Activated T-cell treated with anti-CD3 and anti-CD28 coated beads for 4 hours (primary cell): ENCODE measurements around the gene EVI5L.
"Not testable (repeated sequence)": the region's sequence is repeated elsewhere in the genome, so short reads cannot be mapped to it uniquely, and the experiment has no call there.

ENCODE experiments used
- DNase-seq: peaks from one replicate; pipeline ENCODE4 v3.0.0-alpha.2; 2020

EVI5L gene

GRCh38 chr19:7874897-7875273, 44.9 kb downstream of the EVI5L start:
- DNase-seq = no peak

- no peak for DNase-seq
Observed at GRCh38 chr19:7877249-7877836, 47.3 kb downstream of the EVI5L start.

DNA sequence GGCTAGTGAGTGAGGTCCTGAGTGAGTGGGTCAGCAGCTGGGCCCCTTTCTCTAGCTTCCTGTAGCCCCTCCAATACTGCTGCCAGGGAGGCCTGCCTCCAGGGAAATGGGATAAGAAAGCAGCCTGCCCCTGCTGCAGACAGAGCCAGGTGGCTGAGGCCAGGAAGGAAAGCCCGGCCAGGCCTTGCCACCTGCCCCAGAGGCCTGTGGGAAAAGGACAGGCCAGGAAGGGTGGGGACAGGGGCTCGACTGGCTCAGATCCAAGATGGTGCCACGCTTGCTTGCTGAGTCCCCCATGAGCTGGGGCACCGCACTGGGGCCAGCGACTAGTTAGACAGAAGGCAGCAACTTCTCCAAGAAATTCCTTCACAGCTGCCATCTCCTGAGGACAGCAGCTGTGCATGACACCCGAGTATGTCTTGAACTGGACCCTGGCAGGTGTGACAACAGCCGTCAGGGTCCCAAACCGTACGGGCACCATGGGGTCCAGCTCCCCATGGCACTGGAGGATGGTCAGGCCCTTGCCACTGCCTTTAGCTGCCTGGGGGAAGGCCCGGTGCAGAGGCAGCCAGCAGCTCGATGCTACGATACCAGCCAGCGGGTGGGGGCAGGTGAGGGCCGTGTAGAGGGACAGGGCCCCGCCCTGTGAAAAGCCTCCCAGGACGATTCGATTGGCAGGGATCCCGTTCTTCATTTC, 49.2 kb downstream of the EVI5L start:
- DNase-seq = no peak

DNA sequence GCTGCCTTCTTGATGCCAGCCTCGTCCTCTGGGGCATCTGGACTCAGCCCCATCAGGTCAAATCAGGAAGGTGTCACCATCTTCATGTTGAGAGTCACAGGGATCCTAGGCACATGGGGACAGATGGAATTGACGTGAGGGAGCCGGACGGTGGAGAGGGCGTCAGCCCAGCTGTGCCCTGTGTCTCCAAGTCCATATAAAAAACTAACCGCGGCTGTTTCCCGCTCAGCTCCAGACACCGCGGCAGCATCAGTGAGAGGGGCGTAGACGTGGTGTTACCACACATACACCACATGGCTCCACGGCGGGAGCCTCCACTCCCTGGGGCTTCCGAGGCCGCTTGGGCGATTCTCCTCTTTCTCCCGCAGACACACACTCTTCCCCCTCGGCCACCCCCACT, 49.8 kb downstream of the EVI5L start:
- no peak for DNase-seq

- no peak for DNase-seq
Observed at GRCh38 chr19:7881910-7882309, 51.9 kb downstream of the EVI5L start.

- no peak for DNase-seq
Observed at GRCh38 chr19:7883105-7883504, 53.1 kb downstream of the EVI5L start.

DNA sequence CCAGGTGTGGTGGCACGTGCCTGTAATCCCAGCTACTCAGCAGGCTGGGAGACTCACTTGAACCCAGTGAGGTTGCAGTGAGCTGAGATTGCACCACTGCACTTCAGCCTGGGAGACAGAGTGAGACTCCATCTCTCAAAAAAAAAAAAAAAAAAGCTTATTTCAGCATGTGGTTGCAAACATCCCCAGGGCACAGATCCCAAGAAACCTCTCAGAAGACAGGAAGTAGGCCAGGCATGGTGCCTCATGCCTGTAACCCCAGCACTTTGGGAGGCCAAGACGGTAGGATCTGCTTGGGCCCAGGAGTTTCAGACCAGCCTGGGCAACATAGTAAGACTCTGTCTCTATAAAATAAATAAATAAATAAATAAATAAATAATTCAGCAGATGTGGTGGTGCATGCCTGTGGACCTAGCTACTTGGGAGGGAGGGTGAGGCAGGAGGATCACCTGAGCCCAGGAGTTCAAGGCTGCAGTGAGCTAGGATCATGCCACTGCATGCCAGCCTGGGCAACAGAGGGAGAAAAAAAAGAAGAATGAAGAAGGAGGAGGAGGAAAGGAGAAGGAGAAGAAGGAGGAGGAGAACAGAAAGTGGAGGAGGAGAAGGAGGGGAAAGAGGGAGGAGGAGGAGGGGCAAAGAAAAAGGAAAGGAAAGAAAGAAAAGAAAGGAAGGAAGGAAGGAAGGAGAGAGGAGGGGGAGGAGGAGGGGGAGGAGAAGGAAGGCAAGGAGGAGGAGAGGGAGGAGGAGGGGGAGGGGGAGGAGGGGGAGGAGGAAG, 54.0 kb downstream of the EVI5L start:
- DNase-seq = no peak

DNA sequence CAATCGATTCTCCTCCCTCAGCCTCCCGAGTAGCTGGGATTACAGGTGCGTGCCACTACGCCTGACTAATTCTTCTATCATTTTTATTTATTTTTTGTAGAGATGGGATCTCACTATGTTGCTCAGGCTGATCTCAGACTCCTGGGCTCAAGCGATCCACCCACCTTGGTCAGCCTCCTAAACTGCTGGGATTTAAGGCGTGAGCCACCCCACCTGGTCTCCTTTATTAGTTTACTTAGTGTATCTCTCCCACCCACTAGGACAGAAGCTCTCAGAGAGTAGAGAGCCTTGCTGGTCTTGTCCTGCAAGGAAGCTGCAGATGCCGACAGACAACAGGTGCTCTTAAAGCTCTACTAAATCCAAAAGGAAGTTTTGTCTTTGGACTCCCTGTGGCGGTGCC, 55.8 kb downstream of the EVI5L start:
- DNase-seq = no peak

DNA sequence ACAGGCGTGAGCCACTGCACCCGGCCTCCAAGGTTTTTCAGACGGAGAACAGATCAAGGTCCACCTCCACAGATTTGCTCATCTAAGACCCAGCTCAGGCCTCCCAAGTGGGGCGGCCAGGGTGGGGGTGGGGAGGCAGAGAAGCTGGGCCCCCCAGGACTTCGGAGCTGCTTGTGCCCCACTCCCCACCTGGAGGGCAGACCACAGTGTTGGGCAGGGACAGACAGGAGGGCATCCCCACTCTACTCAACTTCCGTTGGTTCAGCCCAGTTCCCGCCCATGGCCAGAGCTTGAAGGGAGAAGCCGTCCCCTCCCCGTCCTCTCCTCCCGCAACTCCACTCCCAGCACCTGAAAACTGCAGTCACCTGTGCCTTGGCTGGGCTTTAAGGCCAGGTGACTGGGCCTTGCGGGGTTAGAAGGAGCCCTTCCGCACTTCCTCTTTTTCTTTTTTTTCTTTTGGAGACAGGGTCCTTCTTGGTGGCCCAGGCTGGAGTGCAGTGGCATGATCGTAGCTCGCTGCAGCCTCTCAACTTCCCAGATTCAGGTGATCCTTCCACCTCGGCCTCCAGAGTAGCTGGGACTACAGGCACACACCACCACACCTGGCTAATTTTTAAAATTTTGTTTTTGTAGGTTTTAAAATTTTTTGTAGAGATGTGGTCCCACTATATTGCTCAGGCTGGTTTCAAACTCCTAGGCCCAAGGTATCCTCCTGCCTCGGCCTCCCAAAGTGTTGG, 57.6 kb downstream of the EVI5L start:
- DNase-seq = no peak

- DNase-seq = no peak
Observed at GRCh38 chr19:7888145-7888825, 58.3 kb downstream of the EVI5L start, which contains the start of gene LRRC8E. LRRC8E (plus strand) TSS chr19:7888510; CDS start chr19:7895604, 7,094 bp downstream.

DNA sequence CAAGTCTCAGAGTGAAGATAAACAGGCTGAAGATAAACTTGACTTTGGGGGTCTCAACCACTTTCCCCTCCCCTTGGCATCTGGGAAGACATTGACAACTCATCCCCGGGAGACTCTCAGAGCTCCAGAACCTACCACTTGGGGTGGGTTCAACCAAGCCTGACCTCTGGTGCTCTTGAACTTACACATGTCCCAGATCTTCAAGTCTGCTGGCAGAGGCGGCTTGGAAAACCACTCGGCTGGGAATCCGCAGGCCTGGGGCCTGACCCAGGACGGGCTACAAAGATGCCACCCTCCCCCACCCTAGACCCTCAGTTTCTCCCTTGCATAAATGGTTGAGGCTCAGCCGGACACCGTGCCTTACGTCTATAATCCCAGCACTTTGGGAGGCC, 58.8 kb downstream of the EVI5L start:
- DNase-seq = no peak

DNA sequence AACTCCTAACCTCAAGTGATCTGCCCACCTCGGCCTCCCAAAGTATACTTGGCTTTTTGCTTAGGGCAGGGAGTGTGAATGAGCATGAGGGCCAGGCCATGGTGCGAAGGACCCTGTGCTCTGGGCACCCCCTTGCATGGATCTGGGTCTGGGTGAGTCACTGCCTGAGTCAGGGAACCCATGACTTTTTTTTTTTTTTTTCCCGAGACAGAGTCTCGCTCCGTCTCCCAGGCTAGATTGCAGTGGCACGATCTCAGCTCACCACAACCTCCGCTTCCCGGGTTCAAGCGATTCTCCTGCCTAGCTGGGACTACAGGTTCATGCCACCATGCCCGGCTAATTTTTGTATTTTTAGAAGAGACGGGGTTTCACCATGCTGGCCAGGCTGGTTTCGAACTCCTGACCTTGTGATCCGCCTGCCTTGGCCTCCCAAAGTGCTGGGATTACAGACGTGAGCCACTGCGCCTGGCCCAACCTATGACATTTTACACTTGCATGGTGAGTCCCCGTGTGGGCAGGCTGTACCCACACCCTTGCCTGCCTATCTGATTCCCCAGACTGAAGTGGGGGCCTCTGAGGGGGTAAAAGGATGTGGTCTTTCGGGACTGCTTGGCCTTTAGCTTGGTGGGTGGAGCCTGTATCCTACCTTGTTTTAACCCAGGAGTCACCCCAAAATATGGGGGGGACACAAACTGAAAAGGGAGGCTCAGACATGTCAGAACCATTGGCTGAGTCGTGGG, 63.5 kb downstream of the EVI5L start:
- DNase-seq = not testable (repeated sequence)

DNA sequence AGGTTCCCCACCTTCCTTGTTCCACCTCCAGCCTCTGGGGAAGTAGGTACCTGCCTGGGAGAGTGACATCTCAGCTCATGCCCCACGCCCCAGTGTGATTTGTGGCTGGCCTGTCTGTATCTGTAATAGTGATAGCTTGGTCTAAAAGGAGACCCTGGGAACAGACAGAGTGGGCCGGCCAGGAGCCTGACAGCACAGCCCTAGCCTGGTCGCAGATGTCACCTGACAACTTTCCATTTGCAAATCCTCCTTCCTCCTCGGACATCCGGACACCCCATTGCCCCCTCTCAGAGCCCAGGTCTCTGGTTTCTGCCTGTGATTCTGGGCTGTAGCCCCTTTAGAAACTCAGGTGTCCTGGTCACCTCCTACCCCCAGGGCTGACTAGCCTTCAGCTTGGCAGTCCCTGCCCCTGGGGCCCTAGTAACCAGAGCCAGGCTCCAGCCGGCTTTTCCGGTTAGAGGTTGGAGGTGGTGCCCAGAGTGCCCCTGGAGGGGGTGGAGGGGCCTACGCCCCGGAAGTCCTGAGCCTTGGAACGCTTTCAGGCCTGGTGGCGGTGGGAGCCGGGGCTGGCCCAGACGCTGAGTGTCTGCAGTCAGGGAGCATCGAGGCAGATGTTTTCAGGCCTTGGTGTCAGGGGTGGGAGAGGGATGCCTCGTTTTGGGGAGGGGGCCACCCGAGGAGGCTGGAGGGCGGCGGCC, 64.7 kb downstream of the EVI5L start:
- no peak for DNase-seq

DNA sequence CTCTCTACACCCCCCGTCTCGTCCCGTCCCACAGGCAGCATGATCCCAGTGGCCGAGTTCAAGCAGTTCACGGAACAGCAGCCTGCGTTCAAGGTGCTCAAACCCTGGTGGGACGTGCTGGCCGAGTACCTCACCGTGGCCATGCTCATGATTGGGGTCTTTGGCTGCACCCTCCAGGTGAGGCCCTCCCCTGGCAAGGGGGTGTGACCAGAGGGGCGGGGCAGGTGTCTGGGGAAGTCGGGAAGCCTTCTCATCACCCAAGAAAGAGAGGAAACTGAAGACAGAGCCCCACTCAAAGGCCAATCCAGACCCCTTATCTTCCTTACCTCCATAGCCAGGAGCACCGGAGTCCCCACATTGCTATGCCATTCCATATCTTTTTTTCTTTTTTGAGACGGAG, 65.5 kb downstream of the EVI5L start:
- no peak for DNase-seq

DNA sequence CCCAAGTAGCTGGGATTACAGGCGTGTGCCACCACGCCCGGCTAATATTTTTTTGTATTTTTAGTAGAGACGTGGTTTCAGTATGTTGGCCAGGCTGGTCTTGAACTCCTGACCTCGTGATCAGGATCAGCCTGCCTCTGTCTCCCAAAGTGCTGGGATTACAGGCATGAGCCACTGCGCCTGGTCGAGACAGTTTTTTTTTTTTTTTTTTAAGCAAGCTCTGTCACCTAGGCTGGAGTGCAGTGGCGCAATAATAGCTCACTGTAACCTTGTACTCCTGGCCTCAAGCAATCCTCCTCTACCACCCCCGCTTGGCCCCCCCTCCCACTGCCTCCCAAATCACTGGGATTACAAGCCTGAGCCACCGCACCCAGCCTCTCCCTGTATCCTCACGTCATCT, 67.3 kb downstream of the EVI5L start:
- no peak for DNase-seq

- no peak for DNase-seq
Observed at GRCh38 chr19:7898967-7899366, 68.9 kb downstream of the EVI5L start.

GRCh38 chr19:7899751-7900378, 69.8 kb downstream of the EVI5L start:
- DNase-seq = no peak

- DNase-seq = no peak
Observed at GRCh38 chr19:7900401-7900870, 70.4 kb downstream of the EVI5L start.

GRCh38 chr19:7900931-7901330, 70.9 kb downstream of the EVI5L start:
- no peak for DNase-seq

GRCh38 chr19:7901337-7901736, 71.3 kb downstream of the EVI5L start:
- DNase-seq = no peak

DNA sequence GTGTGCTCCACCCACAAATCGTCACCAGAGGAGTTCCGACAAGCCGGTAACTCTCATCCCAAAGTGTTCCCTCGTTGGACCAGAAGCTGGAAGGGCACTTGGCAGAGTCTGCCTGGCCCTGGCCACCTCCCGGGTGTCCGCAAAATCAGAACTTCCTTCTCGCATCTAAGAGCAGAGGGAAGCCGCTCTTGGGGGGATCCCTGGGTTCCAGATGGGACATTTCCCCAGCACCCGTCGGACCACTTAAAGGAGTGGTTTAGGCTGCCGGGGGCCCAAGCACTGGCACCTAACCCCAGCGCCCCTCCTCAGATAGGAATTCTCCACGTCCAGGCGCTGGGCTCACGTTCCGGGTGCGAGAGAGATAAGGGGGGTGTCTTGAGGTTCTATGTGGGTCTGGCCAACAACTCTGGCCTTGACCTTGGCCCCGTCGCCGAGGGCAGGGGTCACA, 72.8 kb downstream of the EVI5L start:
- no peak for DNase-seq
